ENCODE measurements around the gene RAB6C.
"Not testable (repeated sequence)": the region's sequence is repeated elsewhere in the genome, so short reads cannot be mapped to it uniquely, and the experiment has no call there.

Gene RAB6C

GRCh38 chr2:129977986-129978385 lies 1.5 kb upstream of the RAB6C start:
- in situ Hi-C loops (cut with HindIII; ENCODE audit: low pct_ligation_motif_present, low sequenced_read_pairs): no loop called here
- no peaks in the 10 kb centered on the region for H3K36me3 ChIP-seq (replicated peaks)
- peaks cover 3% of the 10 kb centered on the region for H3K27me3 ChIP-seq (replicated peaks)
- H3K4me3 ChIP-seq (ENCODE audit: low read depth, low read length): no peak overlapping the region
- DNase-seq: no peak
- H3K27ac ChIP-seq: no peak overlapping the region
- no peak for TF ChIP-seq CTCF (IDR thresholded peaks at IDR 0.05; ENCODE audit: low read depth, low read length, missing control alignments)

- H3K4me3 ChIP-seq (ENCODE audit: low read depth, low read length); H3K27me3 ChIP-seq (replicated peaks); in situ Hi-C loops (cut with HindIII; ENCODE audit: low pct_ligation_motif_present, low sequenced_read_pairs); H3K36me3 ChIP-seq (replicated peaks); H3K27ac ChIP-seq; DNase-seq: not testable (repeated sequence)
Observed at GRCh38 chr2:129980246-129980645, 780 bp downstream of the RAB6C start.

GRCh38 chr2:129981689-129982088 lies 2.2 kb downstream of the RAB6C start:
- in situ Hi-C loops (cut with HindIII; ENCODE audit: low pct_ligation_motif_present, low sequenced_read_pairs); H3K27me3 ChIP-seq (replicated peaks); H3K36me3 ChIP-seq (replicated peaks); DNase-seq; H3K4me3 ChIP-seq (ENCODE audit: low read depth, low read length); H3K27ac ChIP-seq: not testable (repeated sequence)

DNA sequence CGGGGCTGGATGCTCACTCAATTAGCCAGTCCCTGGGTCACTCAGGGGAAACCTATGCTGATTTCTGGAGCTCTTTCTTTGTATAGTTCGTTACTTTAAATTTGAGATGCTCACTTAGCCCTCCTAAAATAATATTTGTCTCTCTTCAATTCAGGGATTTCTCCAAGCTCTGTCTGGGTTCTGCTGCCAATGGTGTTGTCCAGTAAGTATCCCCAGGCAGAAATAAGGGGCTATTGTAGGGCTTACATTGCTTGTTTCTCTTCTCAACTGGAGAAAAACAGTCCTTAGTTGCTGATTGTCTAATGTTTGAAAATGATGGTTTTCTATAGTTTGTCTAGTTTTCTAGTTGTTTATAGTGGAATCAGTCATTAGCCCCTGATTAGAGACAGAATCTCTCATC lies 5.0 kb downstream of the RAB6C start:
- H3K4me3 ChIP-seq (ENCODE audit: low read depth, low read length): no peak overlapping the region
- H3K27me3 ChIP-seq (replicated peaks): no peaks in the 10 kb centered on the region
- no peak for TF ChIP-seq CTCF (IDR thresholded peaks at IDR 0.05; ENCODE audit: low read depth, low read length, missing control alignments)
- no peaks in the 10 kb centered on the region for H3K36me3 ChIP-seq (replicated peaks)
- in situ Hi-C loops (cut with HindIII; ENCODE audit: low pct_ligation_motif_present, low sequenced_read_pairs): no loop called here
- no peak for DNase-seq
- H3K27ac ChIP-seq: no peak overlapping the region

DNA sequence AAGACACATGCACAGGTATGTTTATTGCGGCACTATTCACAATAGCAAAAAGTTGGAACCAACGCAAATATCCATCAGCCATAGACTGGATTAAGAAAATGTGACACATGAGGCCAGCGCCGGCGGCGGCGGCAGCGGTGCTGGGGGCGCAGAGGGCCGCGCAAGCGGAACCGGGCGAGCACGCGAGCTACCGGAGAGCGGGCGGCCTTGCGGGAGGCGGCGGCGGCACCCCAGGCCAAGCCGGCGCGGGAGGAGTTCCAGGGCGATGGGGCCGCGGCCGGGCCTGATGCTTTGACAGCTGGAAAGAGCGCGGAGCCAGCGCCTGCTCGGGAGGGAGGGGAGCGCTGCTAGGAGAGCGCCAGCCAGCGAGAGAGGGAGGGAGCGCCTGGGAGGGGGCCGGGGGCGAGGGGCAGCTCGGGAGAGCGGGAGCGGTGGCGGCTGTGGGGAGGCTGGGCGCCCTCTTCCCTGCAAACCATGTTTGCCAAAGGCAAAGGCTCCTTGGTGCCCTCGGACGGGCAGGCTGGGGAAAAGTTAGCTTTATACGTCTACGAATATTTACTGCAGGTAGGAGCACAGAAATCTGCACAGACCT lies 13.0 kb downstream of the RAB6C start:
- H3K27ac ChIP-seq; in situ Hi-C loops (cut with HindIII; ENCODE audit: low pct_ligation_motif_present, low sequenced_read_pairs); DNase-seq; H3K4me3 ChIP-seq (ENCODE audit: low read depth, low read length); H3K27me3 ChIP-seq (replicated peaks); H3K36me3 ChIP-seq (replicated peaks): not testable (repeated sequence)

GRCh38 chr2:129993151-129993550 lies 13.7 kb downstream of the RAB6C start:
- H3K27ac ChIP-seq; in situ Hi-C loops (cut with HindIII; ENCODE audit: low pct_ligation_motif_present, low sequenced_read_pairs); DNase-seq; H3K4me3 ChIP-seq (ENCODE audit: low read depth, low read length); H3K27me3 ChIP-seq (replicated peaks); H3K36me3 ChIP-seq (replicated peaks): not testable (repeated sequence)

DNA sequence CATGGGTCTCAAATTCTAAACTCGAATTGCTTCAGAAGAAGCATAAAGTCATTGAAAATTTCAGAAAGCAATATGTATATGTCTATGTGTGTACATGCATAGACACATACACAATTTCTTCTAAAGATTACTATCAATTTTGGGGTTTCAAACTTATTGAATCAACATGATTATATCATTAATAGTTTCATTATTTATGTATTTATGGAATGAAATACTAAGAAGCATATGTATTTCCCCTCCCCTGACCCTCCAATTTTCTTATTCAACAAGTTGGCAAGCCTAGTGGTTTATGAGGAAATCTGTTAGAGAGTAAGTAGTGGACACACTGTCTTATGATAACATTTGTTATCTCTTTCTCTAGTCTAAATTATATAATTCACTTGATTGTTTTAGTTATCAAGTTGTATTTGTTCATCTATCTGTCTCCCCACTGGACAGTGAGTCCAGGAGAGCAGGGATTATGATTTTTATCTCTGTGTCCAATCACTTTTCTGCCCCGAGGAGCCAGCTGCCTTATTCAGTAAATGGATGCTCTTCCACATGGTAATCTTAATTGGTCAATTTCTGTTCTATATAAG lies 17.3 kb downstream of the RAB6C start:
- H3K36me3 ChIP-seq (replicated peaks); in situ Hi-C loops (cut with HindIII; ENCODE audit: low pct_ligation_motif_present, low sequenced_read_pairs); H3K27me3 ChIP-seq (replicated peaks); H3K27ac ChIP-seq; H3K4me3 ChIP-seq (ENCODE audit: low read depth, low read length); DNase-seq: not testable (repeated sequence)

GRCh38 chr2:129998771-129999170 lies 19.3 kb downstream of the RAB6C start:
- H3K27ac ChIP-seq; H3K36me3 ChIP-seq (replicated peaks); H3K4me3 ChIP-seq (ENCODE audit: low read depth, low read length); H3K27me3 ChIP-seq (replicated peaks); DNase-seq; in situ Hi-C loops (cut with HindIII; ENCODE audit: low pct_ligation_motif_present, low sequenced_read_pairs): not testable (repeated sequence)

DNA sequence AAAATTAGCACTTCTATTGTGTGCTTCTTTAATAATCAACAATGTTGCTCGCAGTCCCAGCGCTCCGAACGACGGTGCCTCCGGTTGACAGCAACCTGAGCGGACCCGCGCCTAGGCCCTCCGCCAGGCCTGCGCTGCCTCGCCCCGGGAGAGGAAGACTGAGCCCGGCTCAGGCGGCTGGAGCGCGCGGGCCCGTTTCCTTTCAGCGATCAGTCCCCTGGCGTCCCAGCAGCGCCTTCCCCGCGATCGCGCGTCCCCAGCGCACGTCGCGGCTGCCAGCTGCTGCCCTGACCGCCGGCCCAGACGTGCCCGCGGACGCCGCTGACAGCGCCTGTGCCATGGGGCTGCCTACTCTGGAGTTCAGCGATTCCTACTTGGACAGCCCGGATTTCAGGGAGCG lies 26.4 kb downstream of the RAB6C start:
- in situ Hi-C loops (cut with HindIII; ENCODE audit: low pct_ligation_motif_present, low sequenced_read_pairs); H3K27ac ChIP-seq; H3K27me3 ChIP-seq (replicated peaks); H3K36me3 ChIP-seq (replicated peaks); DNase-seq; H3K4me3 ChIP-seq (ENCODE audit: low read depth, low read length): not testable (repeated sequence)

DNA sequence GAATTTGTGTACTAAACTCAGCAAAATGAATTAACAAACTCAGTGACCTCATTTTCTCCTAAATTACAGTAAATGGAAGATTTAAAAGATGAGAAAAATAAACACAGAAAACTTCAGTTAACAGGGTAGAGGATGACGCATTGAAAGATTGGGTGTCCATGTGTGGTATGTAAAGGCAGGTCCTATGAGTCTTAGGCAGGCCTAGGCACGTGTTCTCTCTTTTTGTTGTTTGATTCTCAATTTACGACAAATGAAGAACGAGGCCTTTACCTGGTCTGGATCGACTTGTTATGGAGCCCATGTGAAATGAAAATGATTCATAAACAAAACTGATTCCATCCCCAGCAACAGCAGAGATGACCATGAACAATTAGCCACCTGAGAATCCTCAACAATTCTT lies 37.2 kb downstream of the RAB6C start:
- DNase-seq; H3K27me3 ChIP-seq (replicated peaks); in situ Hi-C loops (cut with HindIII; ENCODE audit: low pct_ligation_motif_present, low sequenced_read_pairs); H3K27ac ChIP-seq; H3K4me3 ChIP-seq (ENCODE audit: low read depth, low read length); H3K36me3 ChIP-seq (replicated peaks): not testable (repeated sequence)
